HG03469 (cell line): ENCODE results near the gene IGF1.

Experiments used
- ATAC-seq: cut with Tn5 transposase; IDR thresholded peaks from one replicate; pipeline ENCODE4 v1.9.1; 2021; ENCODE audit warnings: mild to moderate bottlenecking, moderate library complexity, moderate number of reproducible peaks; ENCODE audit not compliant: unreplicated experiment

IGF1 gene

GRCh38 chr12:102498471-102498870 is 18.1 kb upstream of the IGF1 start:
- no peak for ATAC-seq

DNA sequence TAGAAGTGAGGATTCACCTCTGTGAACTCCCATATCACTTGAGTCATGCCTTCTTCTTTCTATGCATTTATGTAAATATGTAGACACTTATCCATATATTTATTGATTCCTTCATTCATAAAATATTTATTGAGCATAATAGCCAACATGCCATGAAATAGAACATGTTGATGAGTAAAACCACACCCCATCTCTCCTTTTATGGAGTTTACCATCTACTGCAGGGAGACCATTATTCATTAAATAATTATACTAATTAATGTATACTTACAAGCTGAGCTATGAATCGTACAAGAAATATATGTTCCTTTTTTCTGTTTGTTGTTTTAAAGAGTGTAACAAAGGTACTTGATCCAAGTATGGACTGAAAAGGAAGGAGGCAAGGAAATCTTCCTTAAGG is 17.4 kb upstream of the IGF1 start:
- no peak for ATAC-seq

DNA sequence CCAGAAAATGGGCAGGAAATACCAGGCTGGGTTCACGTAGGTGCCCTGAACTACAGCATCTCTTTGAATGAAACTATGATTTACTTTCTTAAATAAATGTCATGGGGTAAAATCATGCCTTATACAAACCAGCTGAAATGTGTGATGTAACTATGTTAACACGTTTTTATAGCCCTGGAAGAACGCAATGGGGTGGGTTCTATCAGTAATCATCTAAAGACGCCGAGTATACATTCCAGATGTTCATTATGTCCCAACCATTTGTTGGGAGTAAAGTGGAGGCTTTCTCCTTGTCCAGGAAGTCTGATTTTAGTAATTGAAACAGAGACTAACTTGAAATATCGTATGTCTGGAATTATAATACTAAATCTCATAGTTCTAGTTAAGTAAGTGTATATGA is 16.2 kb upstream of the IGF1 start:
- ATAC-seq: no peak

DNA sequence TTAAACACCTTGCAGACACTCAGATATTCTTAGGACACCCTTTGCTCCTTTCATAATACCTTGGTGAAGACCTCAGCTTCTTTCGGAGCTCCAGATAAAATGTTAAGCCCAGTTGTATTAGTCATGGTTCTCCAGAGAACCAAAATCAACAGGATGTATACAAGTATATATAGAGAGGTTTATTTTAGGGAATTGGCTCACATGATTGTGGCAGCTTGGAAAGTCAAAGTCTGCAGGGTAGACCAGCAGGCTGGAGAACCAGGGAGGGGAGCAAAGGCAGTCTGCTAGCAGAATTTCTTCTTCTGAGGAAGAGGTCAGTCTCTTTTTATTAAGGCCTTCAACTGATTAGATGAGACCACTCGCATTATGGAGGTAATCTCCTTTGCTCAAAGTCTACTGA is 6.9 kb upstream of the IGF1 start:
- ATAC-seq: no peak

- no peak for ATAC-seq
Observed at GRCh38 chr12:102486153-102486552, 5.8 kb upstream of the IGF1 start.

DNA sequence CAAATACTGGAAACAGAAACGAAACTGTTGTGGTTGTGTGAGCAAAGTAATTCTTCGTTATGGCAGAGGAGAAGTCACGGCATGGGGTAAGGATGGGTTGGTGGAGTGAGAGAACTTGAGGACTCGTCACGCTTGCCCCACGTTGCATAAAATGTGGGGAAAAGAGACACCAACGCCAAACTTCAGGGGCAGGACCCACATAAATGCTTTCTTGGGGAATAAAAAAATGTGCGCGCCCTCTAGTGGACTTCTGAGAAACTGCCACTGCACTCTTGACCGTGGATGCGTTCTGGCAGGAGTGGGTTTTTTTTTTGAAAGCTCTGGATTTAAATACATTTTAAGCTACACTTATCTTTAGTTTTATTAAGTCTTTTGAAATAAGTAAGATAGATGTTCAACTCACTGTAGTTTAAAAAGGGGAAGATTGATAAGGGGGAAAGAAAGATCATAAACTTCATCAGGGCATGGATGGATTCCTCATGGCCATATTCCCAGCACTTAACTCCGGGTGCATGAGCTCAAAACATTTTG is 4.1 kb upstream of the IGF1 start:
- ATAC-seq: peak; percentile 41

GRCh38 chr12:102484017-102484416 is 3.7 kb upstream of the IGF1 start:
- no peak for ATAC-seq

GRCh38 chr12:102483466-102483865 is 3.1 kb upstream of the IGF1 start:
- ATAC-seq: peak; percentile 45

GRCh38 chr12:102481705-102482425 is 1.5 kb upstream of the IGF1 start:
- ATAC-seq: no peak

DNA sequence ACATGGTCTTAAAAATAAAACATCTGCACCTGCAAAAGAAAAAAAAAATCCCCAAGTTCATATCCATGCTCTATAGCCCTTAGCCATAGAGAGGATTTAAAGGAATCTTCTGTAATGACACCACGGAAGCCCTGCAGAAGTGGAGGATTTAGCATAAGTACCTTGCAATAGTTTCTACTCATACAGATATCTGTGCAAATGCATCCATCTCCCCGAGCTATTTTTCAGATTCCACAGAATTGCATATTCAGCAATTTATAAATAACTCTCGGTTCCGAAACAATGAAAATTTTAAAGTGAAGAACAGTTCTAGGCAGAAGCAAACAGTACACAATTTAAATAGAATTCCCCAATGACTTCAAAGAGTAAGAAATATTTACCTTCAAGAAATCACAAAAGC is 424 bp downstream of the IGF1 start:
- no peak for ATAC-seq

GRCh38 chr12:102479099-102479885 is 1.1 kb downstream of the IGF1 start:
- ATAC-seq: peak; percentile 10

- peak; percentile 49 for ATAC-seq
Observed at GRCh38 chr12:102478405-102479098, 1.8 kb downstream of the IGF1 start.

DNA sequence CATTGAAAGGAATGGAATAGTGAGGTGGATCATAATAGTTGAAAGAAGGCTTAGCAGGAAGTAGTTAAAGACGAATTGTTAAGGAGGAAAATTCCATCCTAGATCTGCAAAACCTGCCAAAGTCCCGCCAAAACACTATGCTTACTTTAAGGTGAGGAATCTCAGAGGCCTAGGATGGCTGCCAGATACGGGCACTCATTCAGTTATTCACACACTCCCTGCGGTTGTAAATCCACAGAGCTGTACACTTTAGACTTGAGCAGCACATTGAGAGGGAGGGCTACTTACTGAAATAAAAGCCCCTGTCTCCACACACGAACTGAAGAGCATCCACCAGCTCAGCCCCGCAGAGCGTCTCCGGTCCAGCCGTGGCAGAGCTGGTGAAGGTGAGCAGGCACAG is 5.0 kb downstream of the IGF1 start:
- ATAC-seq: no peak

DNA sequence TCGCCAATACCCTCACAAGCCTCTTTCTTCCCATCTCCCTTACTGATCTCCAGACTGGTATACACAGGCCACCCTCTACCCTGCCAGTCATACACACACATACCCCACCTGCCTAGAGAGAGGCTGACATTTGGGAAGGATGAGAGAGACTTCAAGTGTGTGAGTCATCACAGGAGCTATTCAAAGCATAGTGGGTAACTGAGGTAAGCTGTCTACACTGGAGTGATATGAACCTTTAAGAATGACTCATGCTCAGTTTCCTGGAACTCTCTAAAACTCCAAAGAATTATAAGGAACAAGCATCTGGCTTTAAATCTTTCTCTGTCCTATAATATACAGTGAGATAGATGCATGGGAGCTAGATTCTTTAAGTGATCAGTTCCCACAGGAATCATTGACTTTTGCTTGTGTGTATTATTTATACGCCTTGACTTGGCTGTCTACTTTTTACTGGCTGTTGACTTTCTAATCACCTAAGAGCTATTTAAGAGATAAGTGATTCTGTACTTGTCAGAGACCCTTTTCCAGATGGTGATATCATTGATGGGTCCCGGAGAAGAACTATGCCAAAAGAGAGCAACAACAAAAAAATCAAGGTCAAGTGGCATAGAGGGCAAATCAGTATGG is 5.8 kb downstream of the IGF1 start:
- ATAC-seq: no peak

DNA sequence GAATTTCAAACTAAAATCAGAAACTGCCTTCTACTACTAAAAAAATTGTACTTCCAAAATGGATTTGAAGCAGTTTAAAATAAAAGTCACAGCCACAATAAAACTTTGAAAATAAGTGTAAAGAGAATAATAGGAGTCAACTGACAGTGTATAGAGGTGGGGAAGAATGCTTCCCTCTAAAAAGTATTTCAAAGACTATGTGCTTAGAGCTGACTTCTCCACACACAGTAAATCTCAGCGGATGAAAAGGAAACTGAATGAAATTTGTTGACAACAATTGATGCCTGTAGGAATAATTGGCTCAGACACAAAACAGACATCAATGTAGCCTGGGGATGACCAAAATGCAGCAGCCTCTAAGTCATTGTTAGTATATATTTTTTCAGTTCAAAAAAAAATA is 7.9 kb downstream of the IGF1 start:
- ATAC-seq: no peak

DNA sequence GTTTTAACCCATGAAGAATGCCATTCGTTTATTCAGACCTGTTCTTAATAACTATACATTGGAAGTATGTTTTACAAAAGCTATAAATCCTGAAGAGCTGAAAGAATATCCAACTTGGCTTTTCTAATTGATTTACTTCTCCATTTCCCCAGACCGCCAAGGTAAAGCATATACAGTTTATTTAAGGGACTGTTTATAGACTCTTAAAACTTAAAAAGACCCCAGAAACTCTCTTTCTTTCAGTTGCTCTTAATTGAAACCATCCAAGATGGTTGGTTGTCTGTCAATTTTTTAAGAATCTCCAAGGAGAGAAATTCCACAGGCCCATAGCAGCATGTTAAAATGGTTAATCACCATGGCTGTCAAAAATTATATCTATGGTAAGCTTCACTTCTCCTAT is 8.8 kb downstream of the IGF1 start:
- ATAC-seq: no peak

DNA sequence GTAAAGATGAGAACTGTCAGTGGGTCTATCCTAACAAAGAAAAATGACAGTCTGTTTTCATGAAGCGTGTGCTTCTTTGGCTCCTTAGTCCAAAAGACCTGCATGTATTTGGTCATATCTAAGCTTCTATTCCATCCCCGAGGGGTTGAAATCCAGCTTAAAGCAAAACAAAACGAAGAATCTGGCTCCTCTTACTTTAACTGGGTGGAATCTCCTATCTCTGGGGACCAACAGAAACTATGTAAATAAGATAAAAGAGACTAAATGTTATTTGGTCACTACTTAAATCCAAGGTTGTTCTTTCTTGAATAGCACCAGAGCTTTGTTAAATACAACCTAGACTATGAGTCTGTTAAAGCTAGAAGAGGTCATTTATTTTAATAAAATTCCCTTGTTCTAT is 9.4 kb downstream of the IGF1 start:
- ATAC-seq: no peak

DNA sequence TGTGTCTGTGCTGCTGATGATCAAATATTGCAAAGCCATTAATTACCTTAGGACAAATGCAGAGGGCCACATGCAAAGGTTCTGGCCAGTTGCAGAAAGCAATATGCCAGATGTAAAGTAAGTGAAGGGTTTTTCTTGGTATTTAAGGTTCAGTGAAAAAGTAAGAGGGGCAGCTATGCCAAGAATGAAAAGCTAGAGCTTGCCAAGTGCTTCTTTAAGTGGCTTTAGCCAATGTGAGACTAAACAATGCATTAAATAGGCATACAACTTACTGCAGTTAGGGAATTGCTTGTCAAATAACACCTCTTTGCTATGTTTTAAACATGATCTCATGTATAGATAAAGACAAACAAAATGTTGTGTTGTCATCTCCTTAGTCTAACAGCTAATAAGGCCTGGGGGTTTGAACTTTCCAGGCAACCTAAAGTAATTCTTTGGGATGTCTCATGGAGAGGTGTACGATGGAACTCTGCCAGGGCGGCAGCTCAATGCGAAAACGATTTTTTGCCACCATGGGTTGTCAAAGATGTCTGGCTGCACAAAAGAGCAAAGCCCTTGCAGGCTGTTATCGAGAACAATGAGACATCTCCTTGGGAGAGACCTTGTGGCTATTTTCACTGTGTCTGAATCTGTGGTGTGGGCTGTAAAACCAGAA is 12.0 kb downstream of the IGF1 start:
- no peak for ATAC-seq

GRCh38 chr12:102465762-102466560 is 14.4 kb downstream of the IGF1 start:
- ATAC-seq: no peak
